MCF 10A (cell line): ENCODE results near the gene CDC14B. TPM values are rescaled to one million over a fixed set of nuclear protein-coding genes. Genes with fewer than 3 reads are reported as not detected.

Experiments
- BruUV-seq: library from RNA; stranded (reverse); fragments of 400-500 nt; replicated peaks from 2 replicates; lab custom pipeline; 2021; lab: Mats Ljungman, UMichigan
- CTCF ChIA-PET: fragments of 300-600 bp; sonication (Branson Sonifier 250); formaldehyde crosslinking; extraction: SDS; loops from one replicate; lab custom pipeline; 2021; ENCODE audit warnings: antibody characterized with exemption, inconsistent platforms; lab: Yijun Ruan, JAX
- POLR2A ChIA-PET: fragments of 300-600, 350-650 bp; sonication (Branson Sonifier 250); formaldehyde crosslinking; extraction: SDS; loops from one replicate; lab custom pipeline; 2020; ENCODE audit warnings: antibody characterized with exemption, inconsistent platforms; lab: Yijun Ruan, JAX
- DNase-seq: peaks from one replicate; pipeline ENCODE4 v3.0.0-alpha.2; 2018; ENCODE audit not compliant: unreplicated experiment
- H3K27ac Mint-ChIP-seq: one replicate; pipeline ENCODE4 v1.8.0; 2022; ENCODE audit warnings: mild to moderate bottlenecking, low read depth, mixed read lengths; ENCODE audit not compliant: unreplicated experiment
- H3K27me3 Mint-ChIP-seq: one replicate; pipeline ENCODE4 v1.8.0; 2022; ENCODE audit warnings: mixed read lengths; ENCODE audit not compliant: insufficient read depth, unreplicated experiment
- H3K36me3 Mint-ChIP-seq: one replicate; pipeline ENCODE4 v1.8.0; 2022; ENCODE audit warnings: mild to moderate bottlenecking, moderate library complexity, mixed read lengths; ENCODE audit not compliant: insufficient read depth, unreplicated experiment
- H3K4me1 Mint-ChIP-seq: one replicate; pipeline ENCODE4 v1.8.0; 2022; ENCODE audit warnings: mixed read lengths; ENCODE audit not compliant: insufficient read depth, unreplicated experiment
- H3K4me3 Mint-ChIP-seq: one replicate; pipeline ENCODE4 v1.8.0; 2022; ENCODE audit warnings: mild to moderate bottlenecking, moderate library complexity, mixed read lengths; ENCODE audit not compliant: unreplicated experiment
- H3K9me3 Mint-ChIP-seq: one replicate; pipeline ENCODE4 v1.8.0; 2022; ENCODE audit warnings: mixed read lengths; ENCODE audit not compliant: unreplicated experiment
- intact Hi-C: fragments of 100-400 bp; cut with micrococcal nuclease; formaldehyde crosslinking; loops from 2 replicates; pipeline ENCODE4 v1.14.1; 2022
- total RNA-seq: library from RNA; stranded (reverse); gene quantifications from 2 replicates; pipeline ENCODE4 v1.2.3, GENCODE V29; 2022
- TF ChIP-seq, protein P1 (sequence below): fragments of 200-600 bp; IDR thresholded peaks from one replicate; pipeline ENCODE4 v1.8.0; 2022; ENCODE audit warnings: antibody characterized with exemption, mild to moderate bottlenecking; ENCODE audit not compliant: unreplicated experiment

The CDC14B gene
- total RNA-seq, 1 experiment from 2014 or later: 7.0 TPM

DNA sequence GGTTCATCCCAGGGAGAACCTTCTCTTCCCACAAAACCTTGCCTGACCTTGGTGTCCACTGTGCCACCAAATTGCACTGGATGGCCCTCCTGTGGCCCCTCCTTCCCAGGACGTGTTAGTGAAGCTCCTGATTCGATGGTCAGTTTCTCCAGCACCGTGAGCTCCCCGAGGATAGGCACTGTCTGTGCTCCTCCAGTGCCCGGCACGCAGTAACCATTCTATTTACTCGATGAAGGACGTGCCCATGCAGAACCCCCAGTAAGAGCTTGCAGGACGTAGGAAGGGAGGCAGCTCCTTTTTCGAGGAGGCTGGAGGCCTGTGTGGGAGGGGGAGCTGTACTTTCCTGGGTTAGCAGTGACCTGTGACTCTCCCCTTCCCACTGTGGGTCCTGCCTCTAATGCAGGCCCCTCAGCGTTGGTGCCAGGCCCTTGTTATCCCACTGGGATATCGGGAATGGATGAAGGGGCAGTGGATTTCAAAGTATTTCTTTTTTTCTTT lies 130.1 kb downstream of the CDC14B start:
- TF ChIP-seq, protein P1, sequence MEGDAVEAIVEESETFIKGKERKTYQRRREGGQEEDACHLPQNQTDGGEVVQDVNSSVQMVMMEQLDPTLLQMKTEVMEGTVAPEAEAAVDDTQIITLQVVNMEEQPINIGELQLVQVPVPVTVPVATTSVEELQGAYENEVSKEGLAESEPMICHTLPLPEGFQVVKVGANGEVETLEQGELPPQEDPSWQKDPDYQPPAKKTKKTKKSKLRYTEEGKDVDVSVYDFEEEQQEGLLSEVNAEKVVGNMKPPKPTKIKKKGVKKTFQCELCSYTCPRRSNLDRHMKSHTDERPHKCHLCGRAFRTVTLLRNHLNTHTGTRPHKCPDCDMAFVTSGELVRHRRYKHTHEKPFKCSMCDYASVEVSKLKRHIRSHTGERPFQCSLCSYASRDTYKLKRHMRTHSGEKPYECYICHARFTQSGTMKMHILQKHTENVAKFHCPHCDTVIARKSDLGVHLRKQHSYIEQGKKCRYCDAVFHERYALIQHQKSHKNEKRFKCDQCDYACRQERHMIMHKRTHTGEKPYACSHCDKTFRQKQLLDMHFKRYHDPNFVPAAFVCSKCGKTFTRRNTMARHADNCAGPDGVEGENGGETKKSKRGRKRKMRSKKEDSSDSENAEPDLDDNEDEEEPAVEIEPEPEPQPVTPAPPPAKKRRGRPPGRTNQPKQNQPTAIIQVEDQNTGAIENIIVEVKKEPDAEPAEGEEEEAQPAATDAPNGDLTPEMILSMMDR: no peak
- POLR2A ChIA-PET: interaction anchor here (0.6 kb wide), 1 partner anchor 187 kb away, joined by 3 read pairs; no protein-coding TSS in a partner anchor
- Mint-ChIP-seq H3K36me3 (peaks cover 16% of the 10 kb centered on the region), H3K27ac (no peak overlapping the region), H3K4me1 (no peaks in the 10 kb centered on the region), H3K27me3 (no peaks in the 10 kb centered on the region), H3K4me3 (no peak overlapping the region), H3K9me3 (no peaks in the 10 kb centered on the region)
- intact Hi-C loops: no loop called here
- DNase-seq: no peak
- BruUV-seq: no TSS peak
- CTCF ChIA-PET: no interaction called here

DNA sequence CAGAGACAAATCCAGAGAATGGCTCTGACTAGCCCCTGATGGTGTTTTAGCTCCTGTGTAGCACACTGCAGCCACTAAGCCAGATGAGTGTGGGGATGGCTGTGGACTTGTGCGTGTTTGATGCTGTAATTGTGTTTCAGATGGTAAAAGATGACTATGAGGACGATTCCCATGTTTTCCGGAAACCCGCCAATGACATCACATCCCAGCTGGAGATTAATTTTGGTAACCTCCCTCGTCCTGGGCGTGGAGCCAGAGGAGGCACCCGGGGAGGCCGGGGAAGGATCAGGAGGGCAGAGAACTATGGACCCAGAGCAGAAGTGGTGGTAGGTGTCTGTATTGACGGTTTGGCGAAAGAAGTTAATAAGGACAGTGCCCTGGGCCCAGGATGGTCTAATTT lies 131.7 kb downstream of the CDC14B start:
- POLR2A ChIA-PET: no interaction called here
- BruUV-seq: no TSS peak
- CTCF ChIA-PET: no interaction called here
- no peaks in the 10 kb centered on the region for H3K9me3 Mint-ChIP-seq
- no peak for DNase-seq
- H3K36me3 Mint-ChIP-seq: peaks cover 18% of the 10 kb centered on the region
- TF ChIP-seq, protein P1: no peak
- H3K4me1 Mint-ChIP-seq: no peaks in the 10 kb centered on the region
- no peaks in the 10 kb centered on the region for H3K27me3 Mint-ChIP-seq
- intact Hi-C loops: no loop called here
- H3K27ac Mint-ChIP-seq: no peak overlapping the region
- H3K4me3 Mint-ChIP-seq: no peak overlapping the region

DNA sequence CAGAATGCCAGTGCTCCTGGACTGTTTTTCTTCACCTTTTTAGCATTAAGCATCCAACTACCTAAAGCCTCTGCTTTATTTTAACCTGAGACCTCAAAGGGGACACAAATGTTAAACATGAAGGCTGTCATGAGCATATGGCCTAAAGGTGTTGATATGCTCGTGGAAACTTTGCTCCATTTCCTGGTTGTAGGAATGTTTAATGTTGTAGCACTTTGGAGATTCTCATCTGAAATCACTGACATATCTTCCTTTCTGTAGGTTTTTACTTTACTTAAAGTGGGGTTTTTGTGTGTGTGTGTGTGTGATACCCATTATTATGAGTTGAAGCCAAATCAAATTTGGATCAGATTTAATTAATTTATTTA lies 132.6 kb downstream of the CDC14B start:
- BruUV-seq: no TSS peak
- Mint-ChIP-seq H3K4me3 (no peak overlapping the region), H3K9me3 (no peaks in the 10 kb centered on the region), H3K27me3 (no peaks in the 10 kb centered on the region), H3K4me1 (no peaks in the 10 kb centered on the region), H3K27ac (no peak overlapping the region), H3K36me3 (peaks cover 18% of the 10 kb centered on the region)
- POLR2A ChIA-PET: no interaction called here
- DNase-seq: no peak
- TF ChIP-seq, protein P1: no peak
- CTCF ChIA-PET: interaction anchor here (1.1 to 1.4 kb wide), 2 partner anchors 40 to 79 kb away, joined by 3 read pairs; no protein-coding TSS in a partner anchor
- intact Hi-C loops: no loop called here

DNA sequence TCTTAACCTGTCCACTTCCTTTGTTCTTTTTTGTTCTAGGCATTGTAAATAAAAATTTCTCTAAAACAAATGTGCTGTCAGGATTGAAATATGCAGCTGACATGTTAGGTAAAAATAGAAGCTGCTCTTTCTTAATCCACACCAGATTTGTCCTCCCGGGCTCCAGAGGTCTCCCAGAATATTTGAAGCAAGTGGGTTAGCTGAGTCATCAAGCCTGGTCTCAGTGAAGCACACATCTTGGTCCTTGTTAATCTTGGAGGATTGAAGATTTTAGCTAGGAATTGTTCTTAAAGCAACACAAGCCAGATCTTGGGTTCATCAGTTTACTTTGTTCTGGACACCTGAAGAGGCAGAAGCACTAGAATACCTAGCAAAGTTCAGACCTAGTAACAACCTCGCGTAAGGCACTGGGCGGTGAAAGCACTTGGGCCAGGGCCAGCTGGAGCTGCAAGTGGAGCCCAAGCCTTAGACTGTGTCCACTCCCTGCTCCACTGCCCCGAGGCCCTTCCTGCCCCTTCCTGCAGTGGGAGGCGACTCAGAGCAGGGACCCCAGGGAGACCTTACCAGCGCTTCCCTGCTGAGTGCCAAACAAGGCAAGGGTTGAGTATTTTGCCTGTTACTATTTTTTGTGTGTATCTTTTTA lies 133.1 kb downstream of the CDC14B start:
- H3K4me1 Mint-ChIP-seq: no peaks in the 10 kb centered on the region
- DNase-seq: peak; percentile 25
- BruUV-seq: no TSS peak
- H3K9me3 Mint-ChIP-seq: no peaks in the 10 kb centered on the region
- TF ChIP-seq, protein P1: no peak
- intact Hi-C loops: no loop called here
- peaks cover 18% of the 10 kb centered on the region for H3K36me3 Mint-ChIP-seq
- CTCF ChIA-PET: interaction anchor here (1.1 to 1.4 kb wide), 2 partner anchors 40 to 79 kb away, joined by 3 read pairs; no protein-coding TSS in a partner anchor
- POLR2A ChIA-PET: no interaction called here
- H3K27ac Mint-ChIP-seq: no peak overlapping the region
- no peak overlapping the region for H3K4me3 Mint-ChIP-seq
- no peaks in the 10 kb centered on the region for H3K27me3 Mint-ChIP-seq
